DMS79 treated with DMSO at 0.1 percent for 48 hours (cell line): ENCODE measurements around the gene PRPSAP2.
A peak's percentile ranks its signal among the peaks of the same experiment; 100 is the strongest.
"Not testable (repeated sequence)": the region's sequence is repeated elsewhere in the genome, so short reads cannot be mapped to it uniquely, and the experiment has no call there.

ENCODE experiments used
- DNase-seq: peaks from one replicate; lab custom pipeline; 2025; lab: John Stamatoyannopoulos, UW

The PRPSAP2 gene

DNA sequence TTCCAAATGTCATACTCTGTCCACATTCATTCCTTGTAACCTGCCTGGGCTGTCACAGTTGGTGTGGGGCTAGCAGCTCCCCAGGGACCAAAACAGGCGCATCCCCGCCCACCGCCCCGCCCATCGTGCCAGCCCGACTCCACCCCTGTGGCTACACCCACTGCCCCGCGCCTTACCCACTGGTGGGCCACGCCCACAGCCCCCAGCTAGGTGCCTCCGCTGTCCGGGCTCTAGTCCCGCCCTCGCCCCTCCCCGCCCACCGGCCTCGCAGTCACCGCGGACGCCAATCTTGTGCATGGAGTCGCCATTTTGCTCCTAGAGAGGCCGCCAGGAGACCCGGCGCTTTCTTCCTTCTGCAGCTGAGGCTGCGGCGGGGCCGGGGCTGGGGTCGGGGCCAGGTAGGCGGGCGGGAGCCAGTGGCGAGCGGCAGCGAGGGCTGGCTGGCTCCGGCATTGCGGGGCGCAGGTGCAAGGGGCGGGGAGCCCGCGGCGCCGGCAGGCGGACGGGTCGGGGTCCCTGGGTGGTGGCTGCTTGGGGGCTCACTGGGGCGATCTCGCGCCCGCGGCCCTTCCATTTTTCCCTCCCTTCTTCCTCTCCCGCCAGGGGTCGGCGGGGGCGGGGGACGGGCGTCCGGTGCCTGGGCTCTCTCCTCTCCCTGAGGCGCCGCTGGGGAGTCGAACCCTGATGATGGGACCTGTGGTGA is at the start of gene PRPSAP2:
Gene PRPSAP2 (plus strand): TSS at position 268 of the 703 bp plus-strand sequence. CDS start 7,703 bp downstream, outside the sequence.
- peak; percentile 33 for DNase-seq

GRCh38 chr17:18815924-18816323 is 42.0 kb upstream of the PRPSAP2 start:
- not testable (repeated sequence) for DNase-seq

DNA sequence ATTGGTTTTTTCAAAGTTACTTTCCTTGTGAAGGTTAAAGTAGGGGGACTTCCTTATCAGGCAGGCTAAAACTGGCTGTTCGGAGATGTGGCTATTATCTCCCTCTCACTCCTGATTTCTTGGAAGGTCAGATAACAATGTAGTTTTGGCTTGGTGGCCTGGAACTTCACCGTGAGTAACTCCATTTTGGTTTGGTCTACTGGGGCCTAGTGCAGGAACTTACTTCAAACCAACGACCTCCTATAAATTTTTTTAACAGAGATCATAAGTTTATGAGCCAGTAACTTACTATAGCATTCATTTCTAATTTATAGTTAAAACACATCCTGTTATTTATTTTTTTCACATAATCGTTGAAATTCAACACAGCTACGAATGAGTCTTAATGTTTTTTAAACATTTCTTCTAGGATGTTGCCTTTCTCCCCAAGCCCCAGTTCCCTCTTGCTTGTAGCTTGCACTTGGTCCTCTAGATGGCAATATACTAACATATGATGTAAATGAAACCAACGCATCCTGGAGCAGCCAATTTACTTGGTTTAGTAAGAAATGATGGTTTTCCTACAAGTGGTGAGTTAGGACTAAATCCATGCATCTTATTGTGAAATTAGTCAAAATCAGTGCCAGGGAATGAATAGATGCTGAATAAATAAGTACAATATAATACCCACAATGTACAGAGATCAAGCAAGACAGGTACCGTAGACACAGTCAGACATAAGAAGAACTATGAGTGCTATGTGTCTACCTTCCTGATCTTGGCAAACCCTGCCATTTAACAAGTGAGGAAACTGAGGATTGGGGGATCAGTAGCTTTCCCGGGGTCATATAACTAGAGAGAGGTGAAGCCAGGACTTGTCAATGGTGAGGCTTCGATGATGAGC is 41.2 kb upstream of the PRPSAP2 start:
- peak; percentile 6 for DNase-seq

DNA sequence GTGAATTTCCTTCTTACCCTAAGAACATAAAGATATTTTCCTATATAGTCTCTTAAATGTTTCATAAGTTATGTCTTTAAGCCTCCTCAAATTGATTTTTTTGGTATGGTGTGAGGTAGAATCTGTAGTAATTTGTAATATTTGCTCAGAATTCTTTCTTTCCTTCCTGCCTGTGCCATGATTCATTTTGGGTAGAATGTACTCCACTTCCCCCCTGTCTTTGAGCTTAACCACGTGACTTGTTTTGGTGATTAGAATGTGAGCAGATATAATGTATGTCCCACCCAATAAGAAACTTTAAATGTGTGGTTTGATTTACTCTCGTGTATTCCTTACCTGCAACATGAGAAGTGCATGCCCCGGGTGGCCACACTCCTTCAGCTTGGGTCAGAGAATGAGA is 36.5 kb upstream of the PRPSAP2 start:
- DNase-seq, result not testable (repeated sequence)

DNA sequence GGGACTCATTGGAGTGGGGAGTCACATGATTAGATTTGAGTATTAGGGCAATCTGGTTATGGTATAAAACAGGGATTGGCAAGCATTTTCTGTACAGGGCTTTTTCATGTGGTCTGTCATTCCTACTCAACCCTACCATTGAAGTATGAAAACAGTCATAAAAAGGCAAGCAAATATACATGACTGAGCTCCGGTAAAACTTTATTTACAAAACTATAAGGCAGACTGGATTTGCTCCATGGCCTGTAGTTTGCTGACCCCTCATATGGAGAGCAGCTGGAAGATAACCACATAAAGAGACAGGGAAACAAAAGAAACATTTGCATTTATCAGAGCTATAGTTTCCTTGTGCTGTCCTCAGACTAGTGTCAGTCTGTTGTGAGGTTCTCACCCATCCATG is 30.3 kb upstream of the PRPSAP2 start:
- DNase-seq, result not testable (repeated sequence)

DNA sequence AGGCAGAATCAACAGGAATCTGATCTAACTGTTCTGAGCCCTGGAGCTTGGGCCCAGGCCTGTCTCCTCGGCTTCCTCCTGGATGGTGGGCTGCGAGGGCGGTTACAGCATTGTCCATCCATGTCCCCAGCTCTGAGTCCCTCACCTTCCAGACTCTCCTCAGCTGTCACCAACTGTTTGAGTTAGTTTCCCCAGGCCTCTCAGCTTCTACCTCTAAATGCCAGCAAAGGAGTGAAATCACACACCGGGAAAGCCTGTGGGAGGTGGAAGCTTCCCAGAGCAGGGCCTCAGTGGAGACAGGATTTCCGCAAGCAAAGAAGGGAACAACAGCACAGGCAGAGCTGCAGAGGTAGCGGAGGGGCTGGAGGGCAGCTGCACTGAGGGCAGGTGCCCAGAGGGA is 9.4 kb upstream of the PRPSAP2 start:
- no peak for DNase-seq

GRCh38 chr17:18850679-18851078 is 7.3 kb upstream of the PRPSAP2 start:
- no peak for DNase-seq

DNA sequence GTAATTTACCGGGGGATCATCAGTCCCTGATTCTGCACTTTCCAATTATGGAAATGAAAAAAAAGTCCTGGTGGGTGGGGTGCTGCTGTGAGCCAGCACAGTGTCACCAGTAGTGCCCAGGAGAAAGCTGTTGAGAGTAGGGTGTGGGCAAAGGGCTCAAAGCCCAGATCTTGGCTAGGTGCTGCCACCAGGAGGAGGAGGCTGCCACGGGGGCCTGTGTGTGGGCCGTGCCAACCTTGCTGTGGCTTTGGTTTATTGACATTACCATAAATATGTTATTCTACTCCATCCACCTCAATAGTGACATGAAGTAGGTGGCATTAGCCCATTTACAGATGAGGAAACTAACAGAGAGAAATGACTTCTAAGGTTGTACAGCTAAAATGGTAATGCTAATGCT is 6.7 kb upstream of the PRPSAP2 start:
- DNase-seq, result no peak

DNA sequence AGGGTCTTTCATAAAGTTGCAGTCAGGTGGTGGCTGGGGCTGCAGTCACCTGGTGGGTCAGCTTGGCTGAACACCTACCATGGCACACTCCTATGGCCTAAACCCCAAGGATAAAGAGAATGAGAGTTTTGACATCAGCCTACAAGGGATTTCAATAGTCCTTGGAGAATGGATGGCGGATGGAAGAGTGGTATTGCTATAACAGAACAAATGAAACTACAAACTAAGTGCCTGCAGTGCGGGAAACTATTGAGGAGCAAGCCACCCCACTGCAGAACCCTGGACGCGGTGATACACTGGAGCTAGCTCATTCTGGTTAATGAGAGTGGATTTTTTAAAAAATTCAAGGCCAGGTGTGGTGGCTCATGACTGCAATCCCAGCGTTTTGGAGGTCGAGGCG is 3.0 kb upstream of the PRPSAP2 start:
- no peak for DNase-seq

- DNase-seq, result peak; percentile 73
Observed at GRCh38 chr17:18855831-18856569, 1.9 kb upstream of the PRPSAP2 start.

- DNase-seq, result no peak
Observed at GRCh38 chr17:18856570-18856915, 1.4 kb upstream of the PRPSAP2 start.

DNA sequence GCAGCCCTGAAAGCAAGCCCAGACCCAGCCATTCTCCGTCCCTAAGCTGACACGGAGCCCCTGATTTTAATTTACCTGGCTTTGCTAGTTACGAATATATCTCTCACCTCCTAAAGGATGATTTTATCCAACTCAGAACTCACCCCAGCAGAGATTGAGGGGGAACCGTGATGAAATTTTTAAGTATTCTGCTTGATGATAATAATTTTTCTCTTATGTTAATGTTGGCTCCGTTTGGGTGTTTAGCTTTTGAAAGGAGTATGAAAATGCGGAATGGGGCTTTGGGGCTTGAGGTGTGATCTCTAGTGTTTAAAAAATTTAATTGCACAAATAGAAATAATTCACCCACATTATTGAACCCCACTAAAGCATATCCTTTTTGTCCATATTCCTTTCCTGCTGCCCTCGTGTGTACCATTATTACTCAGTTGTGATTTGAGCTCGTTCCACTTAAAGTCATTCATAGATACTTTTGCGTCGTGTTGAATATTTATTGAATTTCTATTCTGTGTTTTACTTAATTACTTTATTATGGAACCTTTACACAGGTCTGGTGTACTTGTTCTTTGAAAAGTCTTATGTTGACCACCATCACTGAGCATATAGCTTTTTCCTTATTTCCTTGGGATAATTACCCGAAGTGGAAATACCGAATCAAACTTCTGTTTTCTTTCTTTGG is 775 bp downstream of the PRPSAP2 start:
- peak; percentile 10 for DNase-seq

- DNase-seq, result no peak
Observed at GRCh38 chr17:18859256-18859655, 1.3 kb downstream of the PRPSAP2 start.

DNA sequence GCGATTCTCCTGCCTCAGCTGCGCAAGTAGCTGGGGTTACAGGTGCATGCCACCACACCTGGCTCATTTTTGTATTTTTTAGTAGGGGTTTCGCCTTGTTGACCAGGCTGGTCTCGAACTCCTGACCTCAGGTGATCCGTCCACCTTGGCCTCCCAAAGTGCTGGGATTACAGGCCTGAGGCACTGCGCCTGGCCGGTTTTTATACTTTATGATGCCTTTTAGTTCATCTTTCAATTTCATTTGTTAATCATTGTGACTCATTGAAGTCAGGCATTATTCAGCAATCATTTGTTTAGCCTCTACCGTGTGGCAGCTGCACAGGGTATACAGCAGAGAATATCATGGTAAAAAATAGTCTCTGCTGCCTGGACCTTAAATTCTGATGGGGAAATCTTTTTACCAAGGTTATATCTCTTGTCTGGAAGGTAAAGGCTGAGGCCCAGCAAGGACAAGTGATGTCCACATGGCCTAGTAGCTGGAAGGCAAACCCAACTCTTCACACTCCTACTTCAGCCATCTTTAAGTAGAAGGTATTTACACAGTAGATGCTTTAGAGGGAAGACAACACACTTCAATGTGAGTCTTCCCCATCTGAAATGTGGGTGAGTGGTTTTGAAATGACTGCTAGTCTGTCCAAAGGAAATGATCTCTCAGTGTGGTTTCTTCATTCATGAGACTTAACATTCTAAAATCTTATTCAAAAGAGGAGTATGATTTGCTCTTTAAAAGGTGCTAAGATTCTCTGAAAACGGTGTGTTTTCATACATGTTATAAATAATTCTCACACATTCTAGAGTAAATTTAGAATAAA is 2.4 kb downstream of the PRPSAP2 start:
- no peak for DNase-seq

- DNase-seq, result no peak
Observed at GRCh38 chr17:18862011-18862410, 4.1 kb downstream of the PRPSAP2 start.

GRCh38 chr17:18864996-18865395 is 7.1 kb downstream of the PRPSAP2 start:
- DNase-seq, result not testable (repeated sequence)

DNA sequence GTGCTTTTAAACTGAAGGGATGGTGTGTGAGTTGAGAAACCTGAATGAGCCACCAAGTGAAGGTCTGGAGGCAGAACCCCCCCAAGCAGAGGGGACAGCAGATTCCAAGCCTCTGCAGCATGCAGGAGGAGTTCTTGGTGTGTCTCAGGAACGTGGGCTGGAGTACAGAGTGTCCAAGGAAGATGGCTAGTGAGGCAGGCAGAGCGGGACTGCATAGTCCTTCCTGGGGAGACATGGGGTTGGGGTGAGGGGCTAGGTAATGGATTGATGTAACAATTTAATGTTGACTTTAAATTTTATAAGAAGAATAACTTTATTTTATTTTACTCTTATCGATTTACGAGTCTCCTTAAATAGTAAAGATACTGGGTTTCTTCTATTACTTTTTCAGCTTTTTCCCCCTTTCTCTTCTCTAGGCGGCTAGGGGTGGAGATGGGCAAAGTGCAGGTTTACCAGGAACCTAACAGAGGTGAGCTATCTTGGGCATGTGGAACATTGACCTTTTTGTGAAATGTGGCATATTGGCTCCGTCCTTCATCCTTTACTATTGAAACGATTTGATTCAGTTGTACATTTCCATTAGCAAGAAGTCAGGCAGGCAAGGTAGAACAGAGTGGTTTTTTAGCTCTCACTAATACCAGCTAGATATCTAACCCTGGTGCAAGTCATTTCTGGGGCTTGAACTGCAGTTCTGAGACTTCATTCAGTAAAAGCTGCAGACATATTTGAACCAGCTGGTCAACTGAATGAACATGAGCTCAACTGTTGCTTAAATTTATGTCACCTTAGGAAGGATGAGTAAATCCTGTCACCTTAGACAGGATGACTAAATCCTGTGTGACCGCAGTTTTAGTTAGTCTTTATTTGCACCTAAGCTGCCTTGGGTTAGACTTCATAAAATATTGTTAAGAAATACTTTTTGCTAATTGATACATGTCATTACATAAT is 9.2 kb downstream of the PRPSAP2 start:
- no peak for DNase-seq

GRCh38 chr17:18877104-18877645 is 19.2 kb downstream of the PRPSAP2 start:
- DNase-seq, result no peak

- no peak for DNase-seq
Observed at GRCh38 chr17:18888766-18889290, 30.9 kb downstream of the PRPSAP2 start.
